AG10803 (cell line): ENCODE data around the gene MBP.
A peak's percentile ranks its signal among the peaks of the same experiment; 100 is the strongest.

Source experiments
- DNase-seq: peaks from one replicate; pipeline ENCODE4 v3.0.0; 2010; ENCODE audit warnings: low read depth
- H3K4me3 ChIP-seq: 2 replicates; pipeline ENCODE4 v1.5.1; 2011; ENCODE audit warnings: mild to moderate bottlenecking, low read length, control low read depth
- CTCF ChIP-seq: conservative IDR thresholded peaks from 2 replicates; pipeline ENCODE4 v1.5.1; 2011; ENCODE audit warnings: mild to moderate bottlenecking, low read length, control low read depth, inconsistent platforms

MBP gene

DNA sequence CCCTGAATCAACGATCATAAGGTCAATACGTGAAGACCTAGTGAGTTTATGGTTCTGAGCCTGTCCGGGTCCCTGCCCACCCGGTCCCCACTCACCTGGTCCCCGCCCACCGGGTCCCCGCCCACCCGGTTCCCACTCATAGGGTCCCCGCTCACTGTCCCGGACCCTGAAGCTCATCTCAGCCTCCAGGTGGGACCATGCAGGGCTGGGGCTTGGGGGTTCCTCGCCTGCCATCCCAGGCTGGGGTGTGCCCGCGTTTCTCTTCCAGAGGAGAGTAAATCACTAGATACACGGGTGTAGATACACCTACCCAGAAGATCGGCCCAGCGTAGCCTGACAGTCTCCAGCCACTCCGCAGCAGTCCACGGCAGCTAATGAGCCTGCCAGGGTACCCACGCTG lies 131.5 kb downstream of the MBP start:
- H3K4me3 ChIP-seq = no peak overlapping the region
- no peak for TF ChIP-seq CTCF
- DNase-seq = no peak

GRCh38 chr18:77000527-77000926 lies 132.1 kb downstream of the MBP start:
- peak; percentile 24 for DNase-seq
- TF ChIP-seq CTCF = peak; percentile 99
- H3K4me3 ChIP-seq = peak overlapping the region; percentile 39

- no peak overlapping the region for H3K4me3 ChIP-seq
- DNase-seq = no peak
- TF ChIP-seq CTCF = no peak
Observed at GRCh38 chr18:76999077-76999476, 133.5 kb downstream of the MBP start.

GRCh38 chr18:76997951-76998808 lies 134.4 kb downstream of the MBP start:
- H3K4me3 ChIP-seq = no peak overlapping the region
- TF ChIP-seq CTCF = no peak

GRCh38 chr18:76996429-76996828 lies 136.2 kb downstream of the MBP start:
- no peak for TF ChIP-seq CTCF
- DNase-seq = no peak
- no peak overlapping the region for H3K4me3 ChIP-seq

More at GRCh38 chr18:76997951-76998808, 134.4 kb downstream of the MBP start:
- no peak for DNase-seq

GRCh38 chr18:76995896-76996295 lies 136.7 kb downstream of the MBP start:
- TF ChIP-seq CTCF = no peak
- DNase-seq = no peak
- no peak overlapping the region for H3K4me3 ChIP-seq

DNA sequence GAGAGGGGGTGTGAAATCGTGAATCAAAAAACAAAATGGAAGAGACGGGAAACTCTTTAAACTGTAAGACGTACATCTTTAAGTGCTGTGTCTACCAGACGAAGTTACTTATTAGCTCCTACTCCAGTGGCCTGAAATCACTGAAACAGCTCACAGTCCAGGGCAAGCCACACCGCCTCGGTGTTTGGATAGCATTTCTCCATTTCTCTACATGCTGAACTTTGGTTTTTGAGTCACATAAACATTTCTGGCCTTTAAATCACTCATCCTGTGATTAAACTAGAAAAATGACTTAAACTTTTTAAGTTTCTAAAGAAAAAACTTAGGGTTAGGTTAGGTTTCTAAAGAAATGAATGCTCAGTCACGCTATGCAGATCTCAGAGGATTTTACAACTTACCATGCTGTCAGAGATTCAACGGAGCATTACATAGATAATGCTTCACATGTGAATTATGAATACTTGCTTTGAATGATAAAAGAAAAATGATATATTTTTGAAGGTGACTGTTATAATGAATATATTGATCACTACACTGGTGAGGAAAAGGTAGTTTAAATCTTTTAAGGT lies 138.4 kb downstream of the MBP start:
- no peak for TF ChIP-seq CTCF
- H3K4me3 ChIP-seq = no peak overlapping the region
- no peak for DNase-seq
